ENCODE measurements around the gene MID1IP1.

MID1IP1 gene

DNA sequence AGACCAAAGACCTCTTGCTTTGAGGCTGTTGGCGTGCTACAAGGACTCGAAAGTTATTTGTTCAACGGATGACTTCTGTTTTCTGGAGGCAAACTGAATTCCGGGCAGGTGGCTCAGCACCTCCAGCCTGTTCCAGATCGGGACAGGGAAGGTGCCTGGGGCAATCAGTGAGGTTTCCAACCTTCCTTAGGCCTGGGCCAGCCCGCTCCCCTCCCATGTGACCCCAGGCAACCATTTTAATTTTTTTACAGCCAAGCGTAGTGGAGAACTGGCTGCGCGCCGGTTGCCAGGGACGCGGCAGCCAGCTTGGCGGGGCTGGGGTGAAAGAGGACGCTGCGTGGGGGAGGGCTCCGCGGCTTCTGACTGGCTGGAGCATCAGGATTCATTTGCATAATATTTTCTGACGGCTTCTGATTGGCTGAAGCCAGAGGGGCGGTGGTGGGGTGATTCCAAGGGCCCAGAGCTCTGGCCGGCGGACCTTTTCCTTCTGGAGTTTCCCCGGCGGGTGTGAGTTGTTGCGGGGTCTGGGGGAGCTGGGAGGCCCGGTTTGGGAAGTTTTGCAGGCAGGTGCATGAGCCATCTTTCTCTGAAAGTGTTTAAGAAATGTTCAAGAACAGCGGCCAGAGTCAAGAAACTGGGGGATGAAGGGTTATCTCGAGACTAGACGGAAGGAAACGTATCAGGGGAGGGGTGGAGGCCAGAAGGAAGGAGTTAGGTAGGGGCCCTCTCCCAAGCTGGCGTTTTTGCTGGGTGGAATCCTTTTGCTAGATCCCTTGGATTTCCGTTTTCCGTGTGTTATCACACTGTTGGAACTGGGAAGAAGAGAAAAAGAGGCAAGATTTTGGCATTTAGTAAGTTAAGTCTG lies at the start of gene MID1IP1:
Gene MID1IP1, plus strand, starts transcription at position 479 of the 865 bp plus-strand sequence. CDS start 3,488 bp downstream, outside the sequence.
- DNase-seq: peak; percentile 91 to 98

DNA sequence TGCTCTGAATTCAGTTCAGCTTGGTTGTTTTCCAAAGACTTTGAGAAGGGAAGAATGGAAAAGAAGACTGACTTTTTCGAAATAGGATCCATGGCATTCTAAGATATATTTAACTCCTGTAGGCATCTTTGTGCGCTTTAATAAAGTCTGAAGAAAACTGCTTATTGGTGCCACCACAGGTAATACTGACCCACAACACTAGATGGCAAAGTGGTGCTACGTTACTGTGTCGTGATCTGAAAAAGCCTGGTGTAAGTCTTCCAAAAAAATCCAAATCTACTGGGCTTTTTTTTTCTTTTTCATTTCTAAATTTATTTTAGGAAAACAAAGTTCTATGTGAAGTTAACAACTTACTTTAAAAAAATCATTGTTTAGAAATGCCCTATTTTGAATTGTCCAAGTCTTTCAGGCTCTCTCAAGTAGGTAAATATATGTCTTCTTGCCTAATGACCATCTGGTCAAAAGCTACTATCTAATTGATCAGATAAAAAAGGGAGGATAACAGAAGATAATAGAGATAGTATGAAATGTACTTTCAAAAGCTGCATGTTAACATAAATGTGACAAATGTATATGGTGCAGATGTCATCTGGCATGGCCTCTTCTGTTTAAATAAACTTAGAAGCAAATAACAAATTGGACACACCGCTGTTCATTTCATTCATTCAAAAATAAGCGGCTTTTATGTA lies 47.0 kb upstream of the MID1IP1 start:
- DNase-seq: peak; percentile 7 to 69

- no peak for DNase-seq
These were observed 46.2 kb upstream of the MID1IP1 start for GRCh38 chrX:38754818-38755718.

DNA sequence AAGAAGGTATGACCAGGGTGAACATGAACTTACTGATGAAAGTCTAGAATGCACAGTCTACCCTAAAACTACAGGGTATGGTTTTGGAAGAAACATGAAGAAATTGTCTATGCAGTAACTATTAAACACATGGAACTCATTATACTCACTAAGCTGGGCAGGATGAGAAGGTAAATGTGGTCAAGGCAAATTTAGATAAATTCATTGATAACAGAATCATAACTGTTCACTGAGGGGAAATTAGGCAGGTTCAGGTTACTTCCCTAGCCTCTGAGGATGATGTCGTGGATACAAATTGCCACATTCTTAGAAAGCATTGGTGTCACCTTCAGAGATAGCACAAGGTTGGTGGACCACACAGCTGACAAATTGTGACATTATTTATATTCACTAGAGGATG lies 40.4 kb upstream of the MID1IP1 start:
- no peak for DNase-seq

DNA sequence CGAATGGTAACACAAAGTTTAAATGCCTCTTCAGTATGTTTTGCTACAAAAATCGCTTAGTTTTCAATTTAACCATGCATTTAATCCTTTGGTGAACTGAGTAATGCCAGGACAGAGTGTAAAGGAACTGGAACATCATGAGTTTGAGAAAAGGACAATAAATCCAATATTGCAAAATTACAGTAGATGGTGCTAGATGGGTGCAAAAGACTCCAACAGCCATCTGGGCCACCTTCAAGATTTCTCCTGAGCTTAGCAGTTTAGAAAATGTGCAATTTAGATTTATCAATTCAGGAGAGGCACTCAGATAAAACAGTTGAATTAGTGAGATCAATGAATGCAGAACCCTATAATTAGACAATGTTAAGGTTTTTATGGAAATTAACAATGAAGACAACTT lies 33.2 kb upstream of the MID1IP1 start:
- peak in 1 of 2 experiments; percentile 37 for DNase-seq

DNA sequence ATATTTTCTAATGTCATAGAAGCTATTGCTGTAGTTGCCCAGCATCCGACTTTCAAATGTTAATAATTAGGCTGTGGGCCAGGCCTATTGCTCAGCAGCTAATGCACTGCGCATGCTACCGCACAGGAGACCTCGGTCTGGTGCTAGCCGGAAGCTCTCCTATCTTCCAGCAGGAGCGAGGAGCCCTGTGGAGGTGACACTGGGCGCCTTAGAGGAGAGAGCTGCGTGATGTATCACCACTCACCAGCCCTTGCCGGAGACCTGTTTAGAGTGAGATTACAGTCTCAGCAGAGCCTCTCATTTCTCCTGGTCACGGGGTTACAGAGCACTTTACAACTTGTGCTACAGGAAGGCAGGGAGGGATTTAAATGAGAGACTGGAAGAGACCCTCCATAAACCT lies 31.1 kb upstream of the MID1IP1 start:
- no peak for DNase-seq

GRCh38 chrX:38774249-38774648 lies 27.0 kb upstream of the MID1IP1 start:
- no peak for DNase-seq

DNA sequence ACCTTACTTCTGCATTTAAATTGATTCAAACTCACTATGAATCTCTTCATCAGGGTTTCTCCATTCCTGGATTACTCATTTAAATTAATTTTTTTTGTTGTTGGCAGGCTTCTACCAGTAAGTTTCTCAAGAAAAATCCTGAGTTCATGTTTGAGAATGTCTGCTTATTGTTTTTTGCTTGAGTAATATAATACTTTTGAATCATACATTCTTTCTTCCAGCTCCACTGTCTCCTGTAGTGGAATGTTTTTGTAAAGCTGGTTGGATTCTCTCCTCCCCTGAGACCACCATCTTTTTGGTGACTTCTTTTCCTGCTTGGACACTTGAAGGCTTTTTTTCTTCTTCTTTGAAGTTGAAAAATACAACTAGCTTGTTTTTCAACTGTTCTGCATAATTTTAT lies 4.3 kb upstream of the MID1IP1 start:
- no peak for DNase-seq

GRCh38 chrX:38798956-38799355 lies 2.3 kb upstream of the MID1IP1 start:
- DNase-seq: no peak

- DNase-seq: peak in 1 of 2 experiments; percentile 45
These were observed 1.2 kb upstream of the MID1IP1 start for GRCh38 chrX:38799995-38800580.

DNA sequence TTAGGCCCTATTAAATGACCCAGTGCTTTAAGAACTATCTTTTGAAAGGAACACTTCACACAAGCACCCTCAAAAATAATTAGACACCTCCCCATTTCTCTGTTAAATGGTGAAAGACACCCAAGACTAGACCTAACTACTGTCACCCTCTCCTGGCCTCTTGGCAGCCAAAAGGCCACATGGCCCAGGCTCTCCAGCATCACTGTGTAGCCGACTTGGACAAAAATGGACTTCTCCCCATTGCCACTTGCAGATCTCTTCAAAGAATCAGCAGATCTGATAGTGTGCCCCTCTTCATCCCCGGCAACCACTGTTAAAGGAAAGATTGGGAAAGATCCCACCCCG lies 2.0 kb downstream of the MID1IP1 start:
- peak in 1 of 2 experiments; percentile 49 for DNase-seq

GRCh38 chrX:38803588-38804431 lies 2.6 kb downstream of the MID1IP1 start:
- DNase-seq: peak; percentile 39 to 91

- peak in 1 of 2 experiments; percentile 43 for DNase-seq
These were observed 3.1 kb downstream of the MID1IP1 start for GRCh38 chrX:38804432-38804681.

GRCh38 chrX:38804682-38805431 lies 3.6 kb downstream of the MID1IP1 start:
- peak; percentile 43 to 65 for DNase-seq

- peak; percentile 39 to 80 for DNase-seq
These were observed 4.5 kb downstream of the MID1IP1 start for GRCh38 chrX:38805432-38806389.

GRCh38 chrX:38806875-38807621 lies 5.8 kb downstream of the MID1IP1 start:
- no peak for DNase-seq

- DNase-seq: no peak
These were observed 6.6 kb downstream of the MID1IP1 start for GRCh38 chrX:38807873-38808272.

DNA sequence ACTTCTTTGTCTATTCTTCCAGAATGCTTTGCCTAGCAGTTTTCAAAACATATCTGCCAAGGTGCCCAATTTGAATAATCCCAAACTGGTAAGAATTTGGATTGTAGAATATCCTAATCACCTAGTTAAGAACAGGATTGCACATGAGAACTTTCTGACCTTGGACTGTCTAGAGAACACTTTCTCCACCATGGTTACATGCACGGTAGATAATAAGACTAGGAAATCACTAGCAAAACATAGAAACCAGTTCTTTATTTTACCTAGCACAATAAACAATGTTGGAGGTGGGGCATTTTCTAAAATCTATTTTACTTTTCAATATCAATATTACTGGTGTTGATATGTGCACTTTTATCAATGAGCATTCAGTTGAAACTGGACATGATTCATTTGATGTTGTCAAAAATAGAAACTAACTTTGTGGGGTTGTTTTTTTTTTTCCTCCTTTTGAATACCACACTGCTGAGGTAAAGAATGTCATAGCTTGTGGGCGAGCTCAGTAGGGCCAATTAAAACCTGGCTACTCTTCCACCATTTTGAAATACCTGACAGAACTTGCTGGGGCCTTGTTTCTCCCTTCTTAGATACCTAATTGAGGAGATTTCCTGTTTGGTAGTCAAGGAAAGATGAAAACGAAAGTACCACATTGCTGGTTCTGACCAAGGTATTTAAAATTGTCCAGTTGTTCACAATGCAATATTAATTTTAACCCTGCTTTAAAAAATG lies 10.4 kb downstream of the MID1IP1 start:
- DNase-seq: no peak

DNA sequence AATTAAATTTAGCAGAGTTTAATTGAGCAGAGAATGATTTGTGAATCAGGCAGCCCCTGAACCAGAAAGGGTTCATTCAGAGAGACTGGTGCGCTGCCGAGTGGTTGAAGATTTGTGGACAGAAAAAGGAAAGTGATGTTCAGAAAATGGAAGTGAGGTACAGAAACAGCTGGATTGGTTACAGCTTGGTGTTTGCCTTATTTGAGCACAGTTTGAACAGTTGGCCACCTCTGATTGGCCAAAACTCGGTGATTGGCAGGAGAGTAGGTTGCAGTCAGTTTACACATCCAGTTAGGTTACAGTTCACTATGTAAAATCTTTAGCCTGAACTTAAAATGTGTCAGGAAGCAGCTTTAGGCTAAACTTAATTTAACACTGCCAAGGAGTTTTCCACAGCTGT lies 14.9 kb downstream of the MID1IP1 start:
- DNase-seq: no peak
